Mammary epithelial cell (primary cell): ENCODE measurements around the gene MST1R.

Experiments used
- EZH2 ChIP-seq: IDR thresholded peaks from 2 replicates; pipeline ENCODE4 v1.6.1; 2012; ENCODE audit warnings: low read length, inconsistent platforms, borderline replicate concordance
- TF ChIP-seq, protein P1 (sequence below), 2 donors: IDR thresholded peaks in 1 of 2; conservative IDR thresholded peaks in 1 of 2; 2 replicates each; pipeline ENCODE4 v1.5.1; 2011 to 2012; ENCODE audit warnings: inconsistent platforms in 2 of 2, low read length in 2 of 2, mild to moderate bottlenecking in 2 of 2, control low read depth in 1 of 2, low read depth in 1 of 2; ENCODE audit not compliant: insufficient read depth in 1 of 2; ENCODE audit errors: extremely low read depth in 1 of 2

DNA sequence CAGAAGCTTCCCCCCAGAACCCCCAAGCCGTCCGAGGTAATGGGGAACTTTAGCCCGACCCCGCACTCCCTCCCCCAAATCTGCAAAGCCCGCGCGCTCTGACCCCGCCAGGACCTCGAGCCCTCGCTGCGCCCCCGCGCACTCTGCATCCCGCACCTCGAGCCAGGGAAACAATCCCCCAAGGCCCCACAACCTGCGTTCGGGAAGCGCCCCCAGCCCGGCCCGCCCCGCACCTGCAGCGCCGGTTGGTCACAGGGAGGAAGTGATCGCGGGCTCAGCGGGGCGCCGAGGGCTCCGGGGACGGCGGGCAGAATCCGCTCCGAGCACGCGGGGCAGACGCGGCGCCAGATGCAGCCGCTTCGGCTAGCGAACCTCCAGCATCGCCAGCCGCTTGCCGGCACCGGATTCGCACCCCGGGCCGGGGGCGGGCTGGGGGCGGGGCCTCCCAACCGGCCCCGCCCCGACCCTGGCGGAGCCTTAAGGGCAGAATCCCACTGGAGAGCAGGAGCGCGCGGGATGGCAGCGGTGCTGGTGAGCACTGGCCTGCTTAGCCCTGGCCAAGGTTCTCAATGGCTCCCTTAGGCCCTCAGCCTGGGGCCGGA is 34.0 kb downstream of the MST1R start, which contains the start of gene CAMKV:
- TF ChIP-seq, protein P1, sequence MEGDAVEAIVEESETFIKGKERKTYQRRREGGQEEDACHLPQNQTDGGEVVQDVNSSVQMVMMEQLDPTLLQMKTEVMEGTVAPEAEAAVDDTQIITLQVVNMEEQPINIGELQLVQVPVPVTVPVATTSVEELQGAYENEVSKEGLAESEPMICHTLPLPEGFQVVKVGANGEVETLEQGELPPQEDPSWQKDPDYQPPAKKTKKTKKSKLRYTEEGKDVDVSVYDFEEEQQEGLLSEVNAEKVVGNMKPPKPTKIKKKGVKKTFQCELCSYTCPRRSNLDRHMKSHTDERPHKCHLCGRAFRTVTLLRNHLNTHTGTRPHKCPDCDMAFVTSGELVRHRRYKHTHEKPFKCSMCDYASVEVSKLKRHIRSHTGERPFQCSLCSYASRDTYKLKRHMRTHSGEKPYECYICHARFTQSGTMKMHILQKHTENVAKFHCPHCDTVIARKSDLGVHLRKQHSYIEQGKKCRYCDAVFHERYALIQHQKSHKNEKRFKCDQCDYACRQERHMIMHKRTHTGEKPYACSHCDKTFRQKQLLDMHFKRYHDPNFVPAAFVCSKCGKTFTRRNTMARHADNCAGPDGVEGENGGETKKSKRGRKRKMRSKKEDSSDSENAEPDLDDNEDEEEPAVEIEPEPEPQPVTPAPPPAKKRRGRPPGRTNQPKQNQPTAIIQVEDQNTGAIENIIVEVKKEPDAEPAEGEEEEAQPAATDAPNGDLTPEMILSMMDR (conservative IDR thresholded peaks at IDR 0.05 in 1 of 2, IDR thresholded peaks at IDR 0.05 in 1 of 2; ENCODE audit: extremely low read depth in 1 of 2, insufficient read depth in 1 of 2, low read depth in 1 of 2, low read length in 2 of 2): no peak
- TF ChIP-seq EZH2: no peak
